Activated T-cell treated with anti-CD3 and anti-CD28 coated beads, Interleukin-2, amount 50 U/mL, for 4 hours (primary cell): Measurements from ENCODE around the gene DOC2B. TPM values are rescaled to one million over a fixed set of nuclear protein-coding genes. Genes with fewer than 3 reads are reported as not detected.
"Not testable (repeated sequence)": the region's sequence is repeated elsewhere in the genome, so short reads cannot be mapped to it uniquely, and the experiment has no call there.

ENCODE experiments used
- ATAC-seq, 2 donors: fragments of 200-7000 bp; cut with Tn5 transposase; one replicate each; pipeline ENCODE4 v1.10.0; 2021
- DNase-seq: peaks from one replicate; pipeline ENCODE4 v3.0.0-alpha.2; 2020
- H3K27me3 Mint-ChIP-seq: one replicate; pipeline ENCODE4 v1.8.0; 2021; ENCODE audit warnings: low read depth, mixed read lengths
- H3K36me3 Mint-ChIP-seq: one replicate; pipeline ENCODE4 v1.8.0; 2022; ENCODE audit warnings: mixed read lengths; ENCODE audit not compliant: insufficient read depth
- H3K4me1 Mint-ChIP-seq: one replicate; pipeline ENCODE4 v1.8.0; 2021; ENCODE audit warnings: low read depth, mixed read lengths
- H3K4me3 Mint-ChIP-seq: one replicate; pipeline ENCODE4 v1.8.0; 2021; ENCODE audit warnings: mild to moderate bottlenecking, moderate library complexity, mixed read lengths
- H3K9me3 Mint-ChIP-seq: one replicate; pipeline ENCODE4 v1.8.0; 2021; ENCODE audit warnings: mixed read lengths
- total RNA-seq, 3 donors: library from RNA; stranded (reverse); gene quantifications; one replicate each; pipeline ENCODE4 v1.2.1, GENCODE V29; 2021

DOC2B gene
- total RNA-seq, 3 donors from 2014 or later: 0.13 to 0.30 TPM; not detected in 1

- DNase-seq (no peak), ATAC-seq (no peak)
- no peaks in the 10 kb centered on the region for H3K36me3 Mint-ChIP-seq
- H3K27me3 Mint-ChIP-seq: peaks cover 4% of the 10 kb centered on the region
- H3K9me3 Mint-ChIP-seq: no peaks in the 10 kb centered on the region
- H3K4me1 Mint-ChIP-seq: peaks cover 2% of the 10 kb centered on the region
- H3K4me3 Mint-ChIP-seq: no peak overlapping the region
Observed at GRCh38 chr17:142876-143784, 38.3 kb downstream of the DOC2B start.

DNA sequence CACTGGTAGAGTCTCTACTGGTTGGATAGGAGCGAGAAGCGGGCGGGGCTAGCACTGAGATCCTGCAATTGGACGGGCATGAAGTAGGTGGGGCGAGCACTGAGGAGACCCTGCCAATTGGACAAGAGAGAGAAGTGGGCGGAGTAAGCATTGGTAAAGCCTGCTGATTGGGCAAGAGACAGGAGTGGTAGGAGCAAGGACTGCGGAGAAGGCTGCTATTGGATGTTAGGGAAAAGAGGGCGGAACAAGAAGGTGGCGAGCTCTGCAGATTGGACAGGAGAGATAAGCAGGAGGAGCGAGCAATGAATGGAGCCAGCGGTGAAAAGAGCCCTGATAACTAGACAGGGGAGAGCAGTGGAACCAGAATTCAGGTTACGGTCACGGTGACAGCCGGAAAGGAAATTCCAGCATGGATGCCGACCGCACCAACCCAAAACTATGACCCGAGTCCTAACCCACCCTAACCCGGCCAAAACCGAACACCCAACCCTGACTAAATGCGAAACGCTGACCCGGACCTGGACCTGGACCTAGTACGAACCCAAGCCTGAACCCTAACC, 39.3 kb downstream of the DOC2B start:
- DNase-seq (no peak), ATAC-seq (no peak)
- Mint-ChIP-seq H3K36me3 (no peaks in the 10 kb centered on the region), H3K4me3 (no peak overlapping the region), H3K9me3 (no peaks in the 10 kb centered on the region), H3K27me3 (peaks cover 4% of the 10 kb centered on the region), H3K4me1 (peaks cover 2% of the 10 kb centered on the region)

DNA sequence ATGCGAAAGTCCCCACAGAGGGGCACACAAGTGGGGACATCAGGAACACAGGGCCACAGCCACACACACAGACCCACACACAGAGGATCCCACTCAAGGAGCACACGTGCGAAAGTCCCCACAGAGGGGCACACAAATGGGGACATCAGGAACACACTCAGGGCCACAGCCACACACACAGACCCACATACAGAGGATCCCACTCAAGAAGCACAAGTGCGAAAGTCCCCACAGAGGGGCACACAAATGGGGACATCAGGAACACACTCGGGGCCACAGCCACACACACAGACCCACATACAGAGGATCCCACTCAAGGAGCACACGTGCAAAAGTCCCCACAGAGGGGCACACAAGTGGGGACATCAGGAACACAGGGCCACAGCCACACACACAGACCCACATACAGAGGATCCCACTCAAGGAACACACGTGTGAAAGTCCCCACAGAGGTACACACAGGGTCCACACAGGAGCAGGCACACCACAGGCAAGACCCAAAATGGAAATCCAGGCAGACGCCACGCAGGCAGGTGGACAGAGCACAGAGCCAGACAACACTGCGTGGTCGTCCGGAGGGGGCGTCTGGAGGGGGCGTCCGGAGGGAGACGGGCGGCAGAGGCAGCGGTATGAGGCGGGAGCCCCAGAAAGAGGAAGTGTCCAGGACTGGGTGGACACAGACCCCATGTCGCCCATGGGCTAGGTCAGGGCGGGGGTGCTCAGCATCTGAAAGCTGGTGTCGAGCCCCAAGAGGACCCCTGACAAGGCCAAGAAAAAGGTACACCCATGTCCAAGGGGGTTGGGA, 41.8 kb downstream of the DOC2B start:
- H3K4me3 Mint-ChIP-seq, ATAC-seq, H3K36me3 Mint-ChIP-seq, H3K27me3 Mint-ChIP-seq, H3K9me3 Mint-ChIP-seq, DNase-seq, H3K4me1 Mint-ChIP-seq: not testable (repeated sequence)

DNA sequence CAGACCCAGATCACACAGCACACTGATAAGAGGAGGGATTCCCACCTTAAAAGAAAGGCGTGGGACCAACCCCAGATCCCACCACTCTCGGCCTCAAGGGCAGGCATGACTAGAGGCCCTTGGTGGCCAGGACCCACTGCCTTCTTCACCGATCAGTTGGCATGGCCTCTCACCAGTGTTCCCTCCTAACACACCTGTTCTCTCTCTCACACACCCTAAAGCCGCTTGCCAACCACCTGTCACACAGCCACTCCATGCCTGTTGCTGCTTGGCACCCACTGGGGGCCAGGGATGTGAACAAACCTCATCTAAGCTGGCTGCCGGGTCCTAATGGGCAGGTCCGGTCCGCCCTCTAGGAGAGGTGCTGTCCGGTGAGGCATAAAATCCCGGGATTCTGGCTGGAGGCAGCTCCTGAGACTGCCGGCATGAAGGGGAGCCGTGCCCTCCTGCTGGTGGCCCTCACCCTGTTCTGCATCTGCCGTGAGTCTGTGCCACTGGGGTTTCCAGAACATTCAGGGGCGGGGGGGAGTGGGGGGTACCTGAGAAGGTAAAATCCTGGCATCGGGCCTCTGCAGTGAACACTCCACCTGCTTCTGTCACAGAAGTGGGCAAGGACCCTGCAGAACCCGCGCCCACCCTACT, 44.2 kb downstream of the DOC2B start, which contains the start of gene SCGB1C2:
Gene SCGB1C2, plus strand, starts transcription at position 404 of the 642 bp plus-strand sequence. Its CDS starts 22 bp downstream, at position 426.
- not testable (repeated sequence) for DNase-seq, H3K36me3 Mint-ChIP-seq, ATAC-seq, H3K9me3 Mint-ChIP-seq, H3K4me1 Mint-ChIP-seq, H3K27me3 Mint-ChIP-seq, H3K4me3 Mint-ChIP-seq

- peak; percentile 82 for ATAC-seq
- not testable (repeated sequence) for H3K36me3 Mint-ChIP-seq, H3K27me3 Mint-ChIP-seq, H3K4me1 Mint-ChIP-seq, H3K4me3 Mint-ChIP-seq, H3K9me3 Mint-ChIP-seq
- peak; percentile 63 for DNase-seq
Observed at GRCh38 chr17:136531-136930, 44.9 kb downstream of the DOC2B start.

- H3K4me3 Mint-ChIP-seq, H3K36me3 Mint-ChIP-seq, H3K27me3 Mint-ChIP-seq, ATAC-seq, H3K4me1 Mint-ChIP-seq, H3K9me3 Mint-ChIP-seq, DNase-seq: not testable (repeated sequence)
Observed at GRCh38 chr17:135895-136294, 45.6 kb downstream of the DOC2B start.

DNA sequence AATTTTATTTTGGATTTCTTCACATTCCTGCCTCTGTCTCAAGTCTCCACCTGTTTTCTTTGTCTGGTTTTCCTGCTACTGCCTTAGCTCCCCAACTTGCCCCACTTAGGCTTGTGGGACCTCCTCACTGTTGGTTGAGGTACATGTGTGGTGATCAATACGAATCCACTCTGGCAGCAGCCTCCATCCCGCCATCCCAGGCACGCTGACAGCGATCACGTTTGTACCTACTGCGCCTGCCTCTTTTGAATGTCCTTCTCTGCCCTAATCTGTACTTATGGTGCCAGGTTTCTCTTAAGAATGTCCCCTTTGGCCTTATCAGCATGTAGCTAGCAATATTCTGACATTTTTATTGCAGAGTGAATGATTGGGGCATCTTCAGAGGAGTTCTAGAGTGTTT, 46.4 kb downstream of the DOC2B start:
- DNase-seq, H3K27me3 Mint-ChIP-seq, H3K36me3 Mint-ChIP-seq, H3K4me1 Mint-ChIP-seq, H3K4me3 Mint-ChIP-seq, H3K9me3 Mint-ChIP-seq, ATAC-seq: not testable (repeated sequence)

DNA sequence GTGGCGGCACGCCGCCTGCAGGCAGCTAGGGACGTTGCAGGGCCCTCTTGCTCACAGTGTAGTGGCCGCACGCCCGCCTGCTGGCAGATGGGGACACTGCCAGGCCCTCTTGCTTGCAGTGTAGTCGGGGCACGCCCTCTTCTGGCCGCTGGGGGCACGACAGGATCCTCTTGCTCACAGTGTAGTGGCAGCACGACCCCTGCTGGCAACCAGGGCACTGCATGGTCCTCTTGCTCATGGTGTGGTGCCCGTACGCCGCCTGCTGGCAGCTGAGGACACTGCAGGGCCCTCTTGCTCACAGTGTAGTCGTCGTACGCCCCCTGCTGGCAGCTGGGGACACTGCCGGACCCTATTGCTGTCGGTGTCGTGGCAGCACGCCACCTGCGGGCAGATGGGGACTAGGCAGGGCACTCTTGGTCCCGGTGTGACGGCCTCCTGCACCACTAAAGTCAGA, 47.1 kb downstream of the DOC2B start:
- not testable (repeated sequence) for H3K36me3 Mint-ChIP-seq, H3K4me3 Mint-ChIP-seq, H3K27me3 Mint-ChIP-seq, H3K9me3 Mint-ChIP-seq, H3K4me1 Mint-ChIP-seq, DNase-seq
- ATAC-seq: peak; percentile 78 to 82

GRCh38 chr17:133932-134331, 47.5 kb downstream of the DOC2B start:
- not testable (repeated sequence) for ATAC-seq, H3K9me3 Mint-ChIP-seq, H3K4me3 Mint-ChIP-seq, H3K36me3 Mint-ChIP-seq, H3K4me1 Mint-ChIP-seq, DNase-seq, H3K27me3 Mint-ChIP-seq

DNA sequence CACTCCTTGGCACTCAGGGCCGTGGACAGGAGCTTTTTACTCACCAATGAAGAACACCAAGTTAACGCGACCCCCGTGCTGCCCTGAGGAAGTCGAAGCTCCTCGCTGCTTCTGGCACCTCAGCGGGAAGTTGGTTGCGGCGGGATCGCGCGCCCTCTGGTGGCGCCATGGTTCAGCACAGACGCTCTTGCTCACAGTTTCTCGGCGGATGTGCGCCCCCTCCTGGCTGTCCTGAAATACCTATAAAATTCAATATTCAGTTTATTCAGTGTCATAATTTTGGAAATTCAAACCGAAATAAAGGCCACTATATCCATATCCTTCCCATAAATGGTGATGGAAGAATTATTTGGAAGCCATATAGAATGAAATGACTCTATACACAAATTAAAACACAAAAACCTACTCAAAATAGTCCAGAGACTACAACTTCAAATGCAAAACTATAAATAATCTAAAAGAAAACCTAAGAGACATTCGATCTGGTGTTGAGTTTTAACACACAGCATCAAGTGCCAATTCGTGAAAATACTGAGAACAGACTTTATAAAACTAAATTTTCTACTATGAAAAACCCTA, 63.0 kb downstream of the DOC2B start:
- DNase-seq, H3K27me3 Mint-ChIP-seq, H3K9me3 Mint-ChIP-seq, H3K4me3 Mint-ChIP-seq, H3K36me3 Mint-ChIP-seq, ATAC-seq, H3K4me1 Mint-ChIP-seq: not testable (repeated sequence)

GRCh38 chr17:113111-113510, 68.3 kb downstream of the DOC2B start:
- not testable (repeated sequence) for ATAC-seq, H3K4me3 Mint-ChIP-seq, DNase-seq

More at GRCh38 chr17:113111-113510, 68.3 kb downstream of the DOC2B start:
- not testable (repeated sequence) for H3K36me3 Mint-ChIP-seq, H3K4me1 Mint-ChIP-seq, H3K9me3 Mint-ChIP-seq, H3K27me3 Mint-ChIP-seq
